ENCODE measurements around the gene ZAR1L.

Gene ZAR1L

DNA sequence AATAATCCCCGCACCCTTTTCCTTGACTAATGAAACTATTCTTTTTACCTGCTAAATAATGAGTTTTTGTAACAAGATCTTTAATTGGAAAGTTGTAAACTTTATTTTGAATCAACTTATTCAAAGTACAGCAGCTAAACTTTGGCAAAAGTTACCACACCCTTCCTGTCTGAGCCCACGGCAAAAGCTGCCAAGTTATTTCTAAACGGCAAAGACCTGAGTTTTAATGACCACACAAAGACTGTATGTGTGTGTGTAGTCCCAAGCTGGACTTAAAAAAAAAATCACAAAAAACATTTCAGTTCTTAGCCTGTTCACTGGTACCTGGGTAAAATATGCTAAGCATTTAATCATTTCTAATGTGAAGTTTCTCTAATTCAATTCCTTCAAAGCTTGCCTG lies 60.7 kb downstream of the ZAR1L start:
- DNase-seq, result no peak

DNA sequence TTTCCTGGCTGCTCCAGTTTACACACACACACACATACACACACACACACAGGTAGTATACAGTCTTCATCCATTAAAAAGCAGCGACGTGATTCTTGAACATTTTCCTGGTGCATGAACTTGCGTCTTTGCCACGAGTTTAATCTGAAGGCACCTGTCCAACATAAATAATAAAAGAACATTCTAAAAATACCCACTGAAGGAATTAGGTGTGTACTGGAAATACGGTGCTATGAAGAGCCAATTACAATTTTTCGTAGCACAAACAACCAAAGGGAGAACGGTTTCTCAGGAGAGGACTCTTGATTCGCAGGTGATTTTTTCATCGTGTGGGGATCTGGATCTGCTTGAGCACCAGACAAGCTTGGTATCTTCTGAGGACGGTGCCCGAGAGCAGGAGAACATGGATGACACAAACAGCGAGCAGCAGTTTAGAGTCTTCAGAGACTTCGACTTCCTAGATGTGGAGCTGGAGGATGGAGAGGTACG lies 61.2 kb downstream of the ZAR1L start:
- no peak for DNase-seq
